ENCODE results near the gene BTNL3. TPM values are rescaled to one million over a fixed set of nuclear protein-coding genes. Genes with fewer than 3 reads are reported as not detected.

The BTNL3 gene
- total and polyA plus RNA-seq, 10 of the 15 experiments (the other 5 are each of a cell fraction or from before 2014, with no cell fraction given) = 0.39 TPM; not detected in 9

DNA sequence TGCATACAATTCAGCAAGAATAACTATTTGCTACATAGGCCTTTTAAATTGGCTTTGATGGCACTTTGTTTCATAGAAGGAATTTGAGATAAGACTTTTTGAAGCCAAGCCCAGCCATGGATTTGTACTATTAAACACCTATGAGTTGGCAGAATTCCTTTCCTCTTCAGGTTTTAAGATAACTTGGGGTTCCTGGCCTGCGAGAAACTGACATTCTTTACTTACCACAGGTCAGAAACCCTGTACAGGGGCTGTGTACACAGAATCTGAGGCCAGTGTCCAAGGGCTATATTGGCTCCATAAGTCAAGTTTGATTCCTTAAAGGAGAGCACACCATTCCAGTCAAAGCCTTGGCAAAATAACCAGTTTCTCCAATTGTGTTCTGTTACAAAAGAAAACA, 10.8 kb upstream of the BTNL3 start:
- DNase-seq (ENCODE audit: low read depth, low spot score) (no peak), FAIRE-seq (no peak), ATAC-seq (no peak)
- H3K4me2 ChIP-seq (ENCODE audit: control insufficient read depth, insufficient read depth) = no peak overlapping the region
- POLR2A ChIA-PET = no interaction called here
- no peaks in the 10 kb centered on the region; the same call in 1 of the 3 replicates for H3K9me3 ChIP-seq (replicated peaks; ENCODE audit: control insufficient read depth, insufficient read depth, low read length)
- no peaks in the 10 kb centered on the region for H4K20me1 ChIP-seq (ENCODE audit: control insufficient read depth, insufficient read depth)
- in situ Hi-C loops (cut with MboI) (no loop called here), intact Hi-C loops (cut with micrococcal nuclease; ENCODE audit: unreplicated experiment) (loop anchor here (10.0 kb wide), 1 partner anchor 177 kb away; no protein-coding TSS in a partner anchor)
- RAD21 ChIA-PET (ENCODE audit: unreplicated experiment) = no interaction called here
- peaks cover 12% of the 10 kb centered on the region for H3K4me1 ChIP-seq (ENCODE audit: control insufficient read depth, insufficient read depth, low read length)
- no peak for TF ChIP-seq DPF2 (IDR thresholded peaks at IDR 0.05)
- TF ChIP-seq CREM (IDR thresholded peaks at IDR 0.05; ENCODE audit: low read depth) = no peak
- TF ChIP-seq, protein P1, sequence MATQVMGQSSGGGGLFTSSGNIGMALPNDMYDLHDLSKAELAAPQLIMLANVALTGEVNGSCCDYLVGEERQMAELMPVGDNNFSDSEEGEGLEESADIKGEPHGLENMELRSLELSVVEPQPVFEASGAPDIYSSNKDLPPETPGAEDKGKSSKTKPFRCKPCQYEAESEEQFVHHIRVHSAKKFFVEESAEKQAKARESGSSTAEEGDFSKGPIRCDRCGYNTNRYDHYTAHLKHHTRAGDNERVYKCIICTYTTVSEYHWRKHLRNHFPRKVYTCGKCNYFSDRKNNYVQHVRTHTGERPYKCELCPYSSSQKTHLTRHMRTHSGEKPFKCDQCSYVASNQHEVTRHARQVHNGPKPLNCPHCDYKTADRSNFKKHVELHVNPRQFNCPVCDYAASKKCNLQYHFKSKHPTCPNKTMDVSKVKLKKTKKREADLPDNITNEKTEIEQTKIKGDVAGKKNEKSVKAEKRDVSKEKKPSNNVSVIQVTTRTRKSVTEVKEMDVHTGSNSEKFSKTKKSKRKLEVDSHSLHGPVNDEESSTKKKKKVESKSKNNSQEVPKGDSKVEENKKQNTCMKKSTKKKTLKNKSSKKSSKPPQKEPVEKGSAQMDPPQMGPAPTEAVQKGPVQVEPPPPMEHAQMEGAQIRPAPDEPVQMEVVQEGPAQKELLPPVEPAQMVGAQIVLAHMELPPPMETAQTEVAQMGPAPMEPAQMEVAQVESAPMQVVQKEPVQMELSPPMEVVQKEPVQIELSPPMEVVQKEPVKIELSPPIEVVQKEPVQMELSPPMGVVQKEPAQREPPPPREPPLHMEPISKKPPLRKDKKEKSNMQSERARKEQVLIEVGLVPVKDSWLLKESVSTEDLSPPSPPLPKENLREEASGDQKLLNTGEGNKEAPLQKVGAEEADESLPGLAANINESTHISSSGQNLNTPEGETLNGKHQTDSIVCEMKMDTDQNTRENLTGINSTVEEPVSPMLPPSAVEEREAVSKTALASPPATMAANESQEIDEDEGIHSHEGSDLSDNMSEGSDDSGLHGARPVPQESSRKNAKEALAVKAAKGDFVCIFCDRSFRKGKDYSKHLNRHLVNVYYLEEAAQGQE (IDR thresholded peaks at IDR 0.05; ENCODE audit: low read depth, low read length) = no peak
- TF ChIP-seq TCF3 (IDR thresholded peaks at IDR 0.05; ENCODE audit: borderline replicate concordance, insufficient read depth, low read depth, low read length) = no peak
- no peak for TF ChIP-seq EZH2 (IDR thresholded peaks at IDR 0.05; ENCODE audit: borderline replicate concordance, control insufficient read depth, low read depth, low read length)
- TF ChIP-seq, protein P2, sequence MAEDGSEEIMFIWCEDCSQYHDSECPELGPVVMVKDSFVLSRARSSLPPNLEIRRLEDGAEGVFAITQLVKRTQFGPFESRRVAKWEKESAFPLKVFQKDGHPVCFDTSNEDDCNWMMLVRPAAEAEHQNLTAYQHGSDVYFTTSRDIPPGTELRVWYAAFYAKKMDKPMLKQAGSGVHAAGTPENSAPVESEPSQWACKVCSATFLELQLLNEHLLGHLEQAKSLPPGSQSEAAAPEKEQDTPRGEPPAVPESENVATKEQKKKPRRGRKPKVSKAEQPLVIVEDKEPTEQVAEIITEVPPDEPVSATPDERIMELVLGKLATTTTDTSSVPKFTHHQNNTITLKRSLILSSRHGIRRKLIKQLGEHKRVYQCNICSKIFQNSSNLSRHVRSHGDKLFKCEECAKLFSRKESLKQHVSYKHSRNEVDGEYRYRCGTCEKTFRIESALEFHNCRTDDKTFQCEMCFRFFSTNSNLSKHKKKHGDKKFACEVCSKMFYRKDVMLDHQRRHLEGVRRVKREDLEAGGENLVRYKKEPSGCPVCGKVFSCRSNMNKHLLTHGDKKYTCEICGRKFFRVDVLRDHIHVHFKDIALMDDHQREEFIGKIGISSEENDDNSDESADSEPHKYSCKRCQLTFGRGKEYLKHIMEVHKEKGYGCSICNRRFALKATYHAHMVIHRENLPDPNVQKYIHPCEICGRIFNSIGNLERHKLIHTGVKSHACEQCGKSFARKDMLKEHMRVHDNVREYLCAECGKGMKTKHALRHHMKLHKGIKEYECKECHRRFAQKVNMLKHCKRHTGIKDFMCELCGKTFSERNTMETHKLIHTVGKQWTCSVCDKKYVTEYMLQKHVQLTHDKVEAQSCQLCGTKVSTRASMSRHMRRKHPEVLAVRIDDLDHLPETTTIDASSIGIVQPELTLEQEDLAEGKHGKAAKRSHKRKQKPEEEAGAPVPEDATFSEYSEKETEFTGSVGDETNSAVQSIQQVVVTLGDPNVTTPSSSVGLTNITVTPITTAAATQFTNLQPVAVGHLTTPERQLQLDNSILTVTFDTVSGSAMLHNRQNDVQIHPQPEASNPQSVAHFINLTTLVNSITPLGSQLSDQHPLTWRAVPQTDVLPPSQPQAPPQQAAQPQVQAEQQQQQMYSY (CRISPR knock-in tag; IDR thresholded peaks at IDR 0.05) = no peak
- TF ChIP-seq ETV6 (conservative IDR thresholded peaks at IDR 0.05 in 1 of 2, IDR thresholded peaks at IDR 0.05 in 1 of 2; ENCODE audit: borderline replicate concordance in 1 of 2, low read depth in 1 of 2) = no peak
- CTCF ChIA-PET = no interaction called here
- H2AFZ ChIP-seq (ENCODE audit: control insufficient read depth, low read depth, low read length) = no peak overlapping the region
- no peak overlapping the region for H3K9ac ChIP-seq (ENCODE audit: control insufficient read depth, insufficient read depth, low read length)
- BruUV-seq (replicated peaks) = no TSS peak
- 100% methylated on average over 1 of the region's 1 CpG for WGBS (ENCODE audit: insufficient coverage, insufficient replicate concordance, low lambda C conversion rate, missing lambda C conversion rate)
- no peaks in the 10 kb centered on the region for H3K79me2 ChIP-seq (ENCODE audit: control insufficient read depth, insufficient read depth, low read length)
- H3K4me3 ChIP-seq = no peak overlapping the region
- no peak overlapping the region for H3K27ac ChIP-seq (ENCODE audit: control insufficient read depth, insufficient read depth)
- H3K36me3 ChIP-seq (ENCODE audit: control insufficient read depth in 2 of 2, insufficient read depth in 2 of 2, low read length in 1 of 2) = no peaks in the 10 kb centered on the region
- SMC1A ChIA-PET (ENCODE audit: uncharacterized antibody, unreplicated experiment) = interaction anchor here (1.2 to 2.1 kb wide), 3 partner anchors 18 to 73 kb away, joined by 3 to 5 read pairs (median 5); no protein-coding TSS in a partner anchor
- no peaks in the 10 kb centered on the region for H3K27me3 ChIP-seq (replicated peaks in 1 of 2; ENCODE audit: control insufficient read depth in 2 of 2, insufficient read depth in 2 of 2, low read length in 1 of 2)
